Osteoblast (primary cell): ENCODE measurements around the gene NPPA. TPM values are rescaled to one million over a fixed set of nuclear protein-coding genes. Genes with fewer than 3 reads are reported as not detected.

Experiments
- DNase-seq: peaks from one replicate; pipeline ENCODE4 v3.0.0; 2011; ENCODE audit warnings: low spot score, mixed read lengths; ENCODE audit not compliant: insufficient read length; ENCODE audit errors: missing footprints
- H2AFZ ChIP-seq: 2 replicates; pipeline ENCODE4 v1.6.0; 2011; ENCODE audit warnings: mild to moderate bottlenecking, low read length
- H3K27ac ChIP-seq: 2 replicates; pipeline ENCODE4 v1.5.1; 2011; ENCODE audit warnings: mild to moderate bottlenecking, low read depth, low read length, moderate library complexity
- H3K27me3 ChIP-seq: 2 replicates; pipeline ENCODE4 v1.6.0; 2012; ENCODE audit warnings: mild to moderate bottlenecking, control low read depth, inconsistent platforms, low read length, moderate library complexity; ENCODE audit not compliant: insufficient read depth
- H3K36me3 ChIP-seq: 2 replicates; pipeline ENCODE4 v1.5.1; 2011; ENCODE audit warnings: mild to moderate bottlenecking, low read length, control low read depth, moderate library complexity; ENCODE audit not compliant: insufficient read depth
- H3K4me1 ChIP-seq: 2 replicates; pipeline ENCODE4 v1.5.1; 2011; ENCODE audit warnings: mild to moderate bottlenecking, low read length, control low read depth, moderate library complexity; ENCODE audit not compliant: insufficient read depth
- H3K4me2 ChIP-seq: 2 replicates; pipeline ENCODE4 v1.6.0; 2011; ENCODE audit warnings: mild to moderate bottlenecking, low read length; ENCODE audit not compliant: insufficient read depth
- H3K4me3 ChIP-seq: fragments of 200-600 bp; sonication (generic); 3 replicates; pipeline ENCODE4 v1.5.1; 2012; ENCODE audit warnings: mild to moderate bottlenecking, low read length, inconsistent platforms; ENCODE audit not compliant: insufficient read depth
- H3K79me2 ChIP-seq: 2 replicates; pipeline ENCODE4 v1.6.0; 2012; ENCODE audit warnings: mild to moderate bottlenecking, low read length, control low read depth, inconsistent platforms; ENCODE audit not compliant: insufficient read depth
- H3K9me3 ChIP-seq: 2 replicates; pipeline ENCODE4 v1.5.1; 2011; ENCODE audit warnings: low read depth, low read length, control low read depth
- H4K20me1 ChIP-seq: 2 replicates; pipeline ENCODE4 v1.6.0; 2012; ENCODE audit warnings: mild to moderate bottlenecking, low read length, control low read depth; ENCODE audit not compliant: insufficient read depth
- total RNA-seq: library from RNA; depleted of rRNA; stranded (reverse); fragments of >200 nt; gene quantifications from 2 replicates; pipeline ENCODE4 v1.2.3, GENCODE V29; 2012
- TF ChIP-seq, protein P1 (sequence below): IDR thresholded peaks from 2 replicates; pipeline ENCODE4 v1.5.1; 2011; ENCODE audit warnings: mild to moderate bottlenecking, low read depth, low read length, moderate library complexity; ENCODE audit errors: extremely low read depth

Gene NPPA
- total RNA-seq, 1 donor, result not detected

DNA sequence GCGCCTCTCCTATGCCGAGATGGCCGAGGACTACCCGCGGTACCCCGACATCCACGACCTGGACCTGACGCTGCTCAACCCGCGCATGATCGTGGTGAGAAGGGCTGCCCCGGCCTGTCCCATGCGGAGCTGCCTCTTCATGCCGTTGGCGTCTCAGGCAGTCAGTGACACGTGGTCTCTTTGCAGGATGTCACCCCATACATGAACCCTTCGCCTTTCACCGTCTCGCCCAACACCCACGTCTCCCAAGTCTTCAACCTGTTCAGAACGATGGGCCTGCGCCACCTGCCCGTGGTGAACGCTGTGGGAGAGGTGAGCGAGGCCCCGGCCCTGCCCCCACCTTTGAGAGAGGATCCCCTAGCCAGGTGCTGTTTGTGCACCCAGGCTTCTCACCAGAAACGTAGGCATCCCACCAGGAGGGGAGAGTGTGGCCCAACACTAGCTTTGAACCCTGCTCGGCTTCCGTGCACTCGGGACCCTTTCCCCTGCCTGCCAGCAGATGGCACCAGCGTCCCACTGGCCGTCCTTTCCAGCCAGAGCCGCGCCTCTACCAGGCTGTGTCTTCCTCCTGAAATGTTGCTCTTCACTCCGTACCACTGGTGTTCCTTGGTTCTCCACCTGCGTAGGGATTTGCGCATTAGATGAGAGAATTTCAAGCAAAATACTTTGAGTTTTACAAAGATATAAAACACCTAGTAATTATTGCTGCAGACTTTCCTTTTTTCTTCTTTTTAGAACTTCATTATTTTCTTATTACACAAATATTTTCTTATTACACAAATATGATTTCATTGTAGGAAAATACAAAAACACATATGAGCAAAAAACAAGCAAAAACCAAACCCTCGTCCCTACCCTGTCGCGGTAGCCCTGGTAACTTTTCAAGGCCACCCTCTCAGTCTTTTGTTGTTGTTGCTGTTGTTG lies 9.0 kb downstream of the NPPA start:
- Histone ChIP-seq H3K4me2 (no peak overlapping the region), H3K9me3 (no peaks in the 10 kb centered on the region), H3K36me3 (peaks cover 87% of the 10 kb centered on the region), H4K20me1 (peaks cover 8% of the 10 kb centered on the region), H3K4me1 (no peaks in the 10 kb centered on the region), H3K79me2 (no peaks in the 10 kb centered on the region), H3K27me3 (no peaks in the 10 kb centered on the region), H3K27ac (no peak overlapping the region), H2AFZ (no peak overlapping the region), H3K4me3 (no peak overlapping the region)
- peak; percentile 98 for DNase-seq
- TF ChIP-seq, protein P1, sequence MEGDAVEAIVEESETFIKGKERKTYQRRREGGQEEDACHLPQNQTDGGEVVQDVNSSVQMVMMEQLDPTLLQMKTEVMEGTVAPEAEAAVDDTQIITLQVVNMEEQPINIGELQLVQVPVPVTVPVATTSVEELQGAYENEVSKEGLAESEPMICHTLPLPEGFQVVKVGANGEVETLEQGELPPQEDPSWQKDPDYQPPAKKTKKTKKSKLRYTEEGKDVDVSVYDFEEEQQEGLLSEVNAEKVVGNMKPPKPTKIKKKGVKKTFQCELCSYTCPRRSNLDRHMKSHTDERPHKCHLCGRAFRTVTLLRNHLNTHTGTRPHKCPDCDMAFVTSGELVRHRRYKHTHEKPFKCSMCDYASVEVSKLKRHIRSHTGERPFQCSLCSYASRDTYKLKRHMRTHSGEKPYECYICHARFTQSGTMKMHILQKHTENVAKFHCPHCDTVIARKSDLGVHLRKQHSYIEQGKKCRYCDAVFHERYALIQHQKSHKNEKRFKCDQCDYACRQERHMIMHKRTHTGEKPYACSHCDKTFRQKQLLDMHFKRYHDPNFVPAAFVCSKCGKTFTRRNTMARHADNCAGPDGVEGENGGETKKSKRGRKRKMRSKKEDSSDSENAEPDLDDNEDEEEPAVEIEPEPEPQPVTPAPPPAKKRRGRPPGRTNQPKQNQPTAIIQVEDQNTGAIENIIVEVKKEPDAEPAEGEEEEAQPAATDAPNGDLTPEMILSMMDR, result peak; percentile 96

DNA sequence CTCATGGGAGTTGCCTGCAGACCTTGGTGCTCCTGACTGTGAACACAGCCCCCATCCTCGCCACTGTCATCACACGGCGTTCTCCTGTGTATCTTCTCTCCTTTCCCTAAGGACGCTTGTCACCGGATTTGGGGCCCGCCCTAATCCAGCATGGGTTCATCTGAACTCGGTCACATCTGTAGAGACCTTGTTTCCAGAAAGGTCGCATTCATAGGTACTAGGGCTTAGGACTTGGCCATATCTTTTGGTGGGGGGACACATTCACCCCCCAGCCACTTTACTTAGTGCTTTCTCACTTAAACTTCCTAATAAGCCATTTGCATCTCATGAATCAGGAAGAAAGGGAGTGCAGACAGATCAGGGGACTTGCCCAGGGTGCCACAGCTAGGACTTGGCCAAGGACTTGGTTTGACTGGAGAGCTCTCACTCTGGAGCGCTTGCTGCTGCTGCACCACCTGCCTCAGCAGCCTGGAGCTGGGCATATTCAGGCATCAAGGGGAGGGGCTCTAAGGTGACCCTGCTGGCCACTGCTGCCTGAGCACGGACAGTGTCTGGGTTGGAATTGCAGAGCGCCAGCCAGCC lies 9.7 kb downstream of the NPPA start:
- H3K36me3 ChIP-seq, result peaks cover 94% of the 10 kb centered on the region
- no peak overlapping the region for H2AFZ ChIP-seq
- H3K27ac ChIP-seq, result no peak overlapping the region
- no peak overlapping the region for H3K4me2 ChIP-seq
- no peak overlapping the region for H3K4me3 ChIP-seq
- H4K20me1 ChIP-seq, result peaks cover 8% of the 10 kb centered on the region
- H3K4me1 ChIP-seq, result no peaks in the 10 kb centered on the region
- TF ChIP-seq, protein P1, result no peak
- H3K27me3 ChIP-seq, result no peaks in the 10 kb centered on the region
- H3K9me3 ChIP-seq, result no peaks in the 10 kb centered on the region
- no peaks in the 10 kb centered on the region for H3K79me2 ChIP-seq
- peak; percentile 77 for DNase-seq

DNA sequence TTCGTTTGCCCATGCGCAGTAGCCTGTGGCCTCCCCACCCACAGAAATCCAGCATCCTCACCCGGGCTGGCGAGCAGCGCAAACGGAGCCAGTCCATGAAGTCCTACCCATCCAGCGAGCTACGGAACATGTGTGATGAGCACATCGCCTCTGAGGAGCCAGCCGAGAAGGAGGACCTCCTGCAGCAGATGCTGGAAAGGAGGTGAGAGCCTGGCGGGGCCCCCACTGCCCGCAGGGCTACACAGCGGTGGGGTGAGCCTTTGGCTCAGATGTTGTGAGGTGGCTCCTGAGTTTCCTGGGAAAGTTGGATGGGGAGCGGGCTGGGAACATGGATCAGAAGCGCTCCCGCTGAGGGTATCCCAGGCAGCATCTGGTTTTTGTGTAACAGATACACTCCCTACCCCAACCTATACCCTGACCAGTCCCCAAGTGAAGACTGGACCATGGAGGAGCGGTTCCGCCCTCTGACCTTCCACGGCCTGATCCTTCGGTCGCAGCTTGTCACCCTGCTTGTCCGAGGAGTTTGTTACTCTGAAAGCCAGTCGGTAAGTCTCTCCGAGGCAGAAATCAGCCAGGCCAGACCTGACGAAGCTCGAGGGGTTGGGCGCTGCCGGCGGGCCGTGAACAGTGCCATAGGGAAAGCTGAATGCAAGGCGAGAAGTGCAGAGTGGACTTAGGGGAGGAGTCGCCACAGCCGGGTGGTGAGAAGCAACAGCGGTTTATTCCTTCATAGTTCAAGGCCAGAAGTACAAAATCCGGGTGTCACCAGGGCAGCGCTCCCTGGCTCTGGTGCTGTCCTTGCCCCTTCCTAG lies 10.4 kb downstream of the NPPA start:
- Histone ChIP-seq H4K20me1 (peaks cover 8% of the 10 kb centered on the region), H3K4me3 (no peak overlapping the region), H2AFZ (no peak overlapping the region), H3K79me2 (no peaks in the 10 kb centered on the region), H3K9me3 (no peaks in the 10 kb centered on the region), H3K36me3 (peaks cover 94% of the 10 kb centered on the region), H3K27ac (no peak overlapping the region), H3K4me2 (no peak overlapping the region), H3K4me1 (no peaks in the 10 kb centered on the region), H3K27me3 (no peaks in the 10 kb centered on the region)
- DNase-seq, result peak; percentile 76
- TF ChIP-seq, protein P1, result no peak
